ENCODE measurements around the gene NEK1.

Gene NEK1

GRCh38 chr4:169617306-169617705, 4.9 kb upstream of the NEK1 start:
- H3K27me3 ChIP-seq (replicated peaks; ENCODE audit: insufficient read depth, low read length): no peaks in the 10 kb centered on the region
- DNase-seq: no peak
- no peak overlapping the region for H3K4me2 ChIP-seq (ENCODE audit: low read depth, low read length)
- no peak overlapping the region for H3K27ac ChIP-seq (ENCODE audit: low read length)
- H3K4me1 ChIP-seq (ENCODE audit: low read length): peaks cover 18% of the 10 kb centered on the region
- H3F3A ChIP-seq (ENCODE audit: insufficient read depth, low read length): peaks cover 18% of the 10 kb centered on the region
- H3K9me2 ChIP-seq (replicated peaks; ENCODE audit: insufficient read depth, low read length): no peaks in the 10 kb centered on the region
- H3K79me2 ChIP-seq (ENCODE audit: low read length): peaks cover 19% of the 10 kb centered on the region
- H3K9ac ChIP-seq (ENCODE audit: low read length): no peak overlapping the region
- H3K4me3 ChIP-seq (ENCODE audit: low read length): no peak overlapping the region
- H3K9me3 ChIP-seq (replicated peaks; ENCODE audit: insufficient read depth, low read length): no peaks in the 10 kb centered on the region
- TF ChIP-seq EZH2phosphoT487 (IDR thresholded peaks at IDR 0.05; ENCODE audit: low read length) (no peak), EZH2 (optimal IDR thresholded peaks at IDR 0.05; ENCODE audit: low read depth, low read length) (no peak)
- TF ChIP-seq, protein P1, sequence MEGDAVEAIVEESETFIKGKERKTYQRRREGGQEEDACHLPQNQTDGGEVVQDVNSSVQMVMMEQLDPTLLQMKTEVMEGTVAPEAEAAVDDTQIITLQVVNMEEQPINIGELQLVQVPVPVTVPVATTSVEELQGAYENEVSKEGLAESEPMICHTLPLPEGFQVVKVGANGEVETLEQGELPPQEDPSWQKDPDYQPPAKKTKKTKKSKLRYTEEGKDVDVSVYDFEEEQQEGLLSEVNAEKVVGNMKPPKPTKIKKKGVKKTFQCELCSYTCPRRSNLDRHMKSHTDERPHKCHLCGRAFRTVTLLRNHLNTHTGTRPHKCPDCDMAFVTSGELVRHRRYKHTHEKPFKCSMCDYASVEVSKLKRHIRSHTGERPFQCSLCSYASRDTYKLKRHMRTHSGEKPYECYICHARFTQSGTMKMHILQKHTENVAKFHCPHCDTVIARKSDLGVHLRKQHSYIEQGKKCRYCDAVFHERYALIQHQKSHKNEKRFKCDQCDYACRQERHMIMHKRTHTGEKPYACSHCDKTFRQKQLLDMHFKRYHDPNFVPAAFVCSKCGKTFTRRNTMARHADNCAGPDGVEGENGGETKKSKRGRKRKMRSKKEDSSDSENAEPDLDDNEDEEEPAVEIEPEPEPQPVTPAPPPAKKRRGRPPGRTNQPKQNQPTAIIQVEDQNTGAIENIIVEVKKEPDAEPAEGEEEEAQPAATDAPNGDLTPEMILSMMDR (IDR thresholded peaks at IDR 0.05; ENCODE audit: low read length): no peak
- no peak overlapping the region for H2AFZ ChIP-seq (ENCODE audit: low read length)
- no peaks in the 10 kb centered on the region for H4K20me1 ChIP-seq (ENCODE audit: insufficient read depth, low read length)
- no peaks in the 10 kb centered on the region for H3K36me3 ChIP-seq (replicated peaks; ENCODE audit: insufficient read depth, low read length)

DNA sequence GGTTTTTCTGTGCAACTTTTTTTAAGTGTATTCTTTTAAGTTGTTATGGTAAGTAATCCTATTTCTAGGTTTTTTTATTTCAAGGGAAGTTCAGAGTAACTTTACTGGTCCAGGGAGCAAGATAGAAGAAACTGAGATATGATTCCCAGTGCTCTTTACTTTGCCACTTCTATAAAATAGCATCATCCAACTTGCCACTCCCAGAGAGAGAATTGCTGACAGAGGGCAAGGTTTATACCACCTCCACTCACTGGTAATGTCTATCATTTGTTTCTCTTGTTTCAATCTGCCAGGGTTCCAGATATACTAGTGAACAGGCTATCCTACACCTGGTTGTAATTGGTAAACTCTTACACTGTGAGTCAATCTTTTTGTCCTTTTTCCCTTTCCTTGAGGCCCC, 4.5 kb upstream of the NEK1 start:
- H2AFZ ChIP-seq (ENCODE audit: low read length): no peak overlapping the region
- H3K9ac ChIP-seq (ENCODE audit: low read length): no peak overlapping the region
- TF ChIP-seq EZH2 (optimal IDR thresholded peaks at IDR 0.05; ENCODE audit: low read depth, low read length): no peak
- TF ChIP-seq, protein P1 (IDR thresholded peaks at IDR 0.05; ENCODE audit: low read length): no peak
- no peak for TF ChIP-seq EZH2phosphoT487 (IDR thresholded peaks at IDR 0.05; ENCODE audit: low read length)
- no peaks in the 10 kb centered on the region for H3K9me3 ChIP-seq (replicated peaks; ENCODE audit: insufficient read depth, low read length)
- no peak overlapping the region for H3K27ac ChIP-seq (ENCODE audit: low read length)
- no peaks in the 10 kb centered on the region for H3K9me2 ChIP-seq (replicated peaks; ENCODE audit: insufficient read depth, low read length)
- no peaks in the 10 kb centered on the region for H3K36me3 ChIP-seq (replicated peaks; ENCODE audit: insufficient read depth, low read length)
- peaks cover 13% of the 10 kb centered on the region for H3K4me1 ChIP-seq (ENCODE audit: low read length)
- H3F3A ChIP-seq (ENCODE audit: insufficient read depth, low read length): peaks cover 23% of the 10 kb centered on the region
- H4K20me1 ChIP-seq (ENCODE audit: insufficient read depth, low read length): no peaks in the 10 kb centered on the region
- H3K4me3 ChIP-seq (ENCODE audit: low read length): no peak overlapping the region
- no peak overlapping the region for H3K4me2 ChIP-seq (ENCODE audit: low read depth, low read length)
- H3K79me2 ChIP-seq (ENCODE audit: low read length): peaks cover 16% of the 10 kb centered on the region
- H3K27me3 ChIP-seq (replicated peaks; ENCODE audit: insufficient read depth, low read length): no peaks in the 10 kb centered on the region
- no peak for DNase-seq

GRCh38 chr4:169615467-169616106, 3.2 kb upstream of the NEK1 start:
- no peaks in the 10 kb centered on the region for H4K20me1 ChIP-seq (ENCODE audit: insufficient read depth, low read length)
- DNase-seq: no peak
- H3K9me2 ChIP-seq (replicated peaks; ENCODE audit: insufficient read depth, low read length): no peaks in the 10 kb centered on the region
- no peak overlapping the region for H2AFZ ChIP-seq (ENCODE audit: low read length)
- peaks cover 16% of the 10 kb centered on the region for H3K79me2 ChIP-seq (ENCODE audit: low read length)
- no peak overlapping the region for H3K27ac ChIP-seq (ENCODE audit: low read length)
- peaks cover 17% of the 10 kb centered on the region for H3K4me1 ChIP-seq (ENCODE audit: low read length)
- H3K4me2 ChIP-seq (ENCODE audit: low read depth, low read length): no peak overlapping the region
- H3F3A ChIP-seq (ENCODE audit: insufficient read depth, low read length): peaks cover 26% of the 10 kb centered on the region
- TF ChIP-seq EZH2 (optimal IDR thresholded peaks at IDR 0.05; ENCODE audit: low read depth, low read length): no peak
- TF ChIP-seq EZH2phosphoT487 (IDR thresholded peaks at IDR 0.05; ENCODE audit: low read length): no peak
- TF ChIP-seq, protein P1 (IDR thresholded peaks at IDR 0.05; ENCODE audit: low read length): no peak
- no peak overlapping the region for H3K9ac ChIP-seq (ENCODE audit: low read length)
- H3K36me3 ChIP-seq (replicated peaks; ENCODE audit: insufficient read depth, low read length): no peaks in the 10 kb centered on the region
- H3K27me3 ChIP-seq (replicated peaks; ENCODE audit: insufficient read depth, low read length): no peaks in the 10 kb centered on the region
- no peaks in the 10 kb centered on the region for H3K9me3 ChIP-seq (replicated peaks; ENCODE audit: insufficient read depth, low read length)
- H3K4me3 ChIP-seq (ENCODE audit: low read length): no peak overlapping the region

Data from MM.1S (cell line).